IPS-18a (cell line): ENCODE results near the gene RFTN1.

Experiments
- H3K27ac ChIP-seq: one replicate; pipeline ENCODE4 v1.5.1; 2013; ENCODE audit warnings: low read length
- H3K27me3 ChIP-seq: one replicate; pipeline ENCODE4 v1.6.1; 2013; ENCODE audit warnings: mild to moderate bottlenecking, low read length; ENCODE audit not compliant: control insufficient read depth, insufficient read depth
- H3K36me3 ChIP-seq: one replicate; pipeline ENCODE4 v1.6.1; 2013; ENCODE audit warnings: low read depth, low read length; ENCODE audit not compliant: control insufficient read depth
- H3K4me1 ChIP-seq: one replicate; pipeline ENCODE4 v1.6.1; 2013; ENCODE audit warnings: low read depth, low read length; ENCODE audit not compliant: control insufficient read depth
- H3K4me3 ChIP-seq: one replicate; pipeline ENCODE4 v1.5.1; 2013; ENCODE audit warnings: low read length
- H3K9ac ChIP-seq: one replicate; pipeline ENCODE4 v1.6.1; 2013; ENCODE audit warnings: mild to moderate bottlenecking, low read length, moderate library complexity
- H3K9me3 ChIP-seq: one replicate; pipeline ENCODE4 v1.6.1; 2013; ENCODE audit warnings: low read depth, low read length; ENCODE audit not compliant: control insufficient read depth

The RFTN1 gene

DNA sequence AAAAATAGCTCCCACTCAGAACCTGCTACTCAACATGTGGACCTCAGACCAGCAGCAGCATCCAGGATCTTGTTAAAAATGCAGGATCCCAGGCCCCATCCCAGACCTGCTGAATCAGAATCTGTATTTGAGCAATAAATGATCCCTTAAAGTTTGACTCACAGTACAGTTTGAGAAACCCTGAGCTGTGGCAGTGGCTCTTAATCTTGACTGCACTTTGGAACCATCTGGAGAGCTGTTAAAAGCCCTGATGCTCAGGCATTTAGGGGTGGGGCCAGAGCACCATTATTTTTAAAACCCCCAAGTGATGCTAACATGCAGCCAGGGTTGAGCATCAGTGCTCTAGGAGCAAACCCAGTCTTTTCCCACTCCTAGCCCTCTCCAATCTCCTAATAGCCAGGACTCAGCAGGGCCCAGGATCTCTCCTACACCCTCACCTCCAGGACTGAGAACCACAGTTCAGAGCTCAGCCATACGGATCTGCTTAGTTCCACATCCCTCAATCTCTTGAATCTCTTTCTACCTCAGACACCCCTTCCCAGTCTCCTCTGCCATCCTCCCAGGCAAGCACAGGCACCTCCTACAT lies 10.2 kb downstream of the RFTN1 start:
- Histone ChIP-seq H3K27me3 (no peaks in the 10 kb centered on the region), H3K9me3 (no peaks in the 10 kb centered on the region), H3K27ac (no peak overlapping the region), H3K4me3 (no peak overlapping the region), H3K4me1 (peaks cover 8% of the 10 kb centered on the region), H3K36me3 (no peaks in the 10 kb centered on the region), H3K9ac (no peak overlapping the region)

GRCh38 chr3:16502347-16502908 lies 11.1 kb downstream of the RFTN1 start:
- Histone ChIP-seq H3K9me3 (no peaks in the 10 kb centered on the region), H3K36me3 (no peaks in the 10 kb centered on the region), H3K4me3 (no peak overlapping the region), H3K27me3 (no peaks in the 10 kb centered on the region), H3K9ac (no peak overlapping the region), H3K4me1 (peaks cover 12% of the 10 kb centered on the region), H3K27ac (no peak overlapping the region)

DNA sequence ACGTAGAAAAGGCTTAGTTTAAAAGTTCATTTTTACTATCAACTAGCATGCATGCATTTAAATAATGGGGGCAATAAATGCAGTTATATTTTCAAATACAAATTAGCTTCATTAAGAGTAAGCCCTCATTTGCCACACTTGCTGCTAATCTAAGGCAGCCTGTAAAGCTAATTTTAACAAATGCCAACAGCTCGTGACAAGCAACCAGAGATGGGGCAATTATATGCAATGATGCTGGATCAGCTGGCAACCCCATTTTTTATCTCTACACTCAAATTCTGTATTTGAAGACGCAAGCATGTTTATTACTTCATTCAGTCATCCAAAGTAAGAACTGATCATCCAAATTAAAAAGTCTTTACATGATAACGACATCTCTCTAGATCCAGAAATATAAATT lies 12.1 kb downstream of the RFTN1 start:
- Histone ChIP-seq H3K36me3 (no peaks in the 10 kb centered on the region), H3K9ac (no peak overlapping the region), H3K4me1 (peaks cover 12% of the 10 kb centered on the region), H3K4me3 (no peak overlapping the region), H3K27ac (no peak overlapping the region), H3K9me3 (no peaks in the 10 kb centered on the region), H3K27me3 (no peaks in the 10 kb centered on the region)

- no peak overlapping the region for H3K4me3 ChIP-seq
- no peaks in the 10 kb centered on the region for H3K27me3 ChIP-seq
- H3K9ac ChIP-seq, result no peak overlapping the region
- H3K36me3 ChIP-seq, result no peaks in the 10 kb centered on the region
- no peaks in the 10 kb centered on the region for H3K9me3 ChIP-seq
- peaks cover 12% of the 10 kb centered on the region for H3K4me1 ChIP-seq
- H3K27ac ChIP-seq, result no peak overlapping the region
Observed at GRCh38 chr3:16500911-16501310, 12.6 kb downstream of the RFTN1 start.

- Histone ChIP-seq H3K4me1 (peaks cover 16% of the 10 kb centered on the region), H3K27me3 (no peaks in the 10 kb centered on the region), H3K9ac (no peak overlapping the region)
Observed at GRCh38 chr3:16500093-16500492, 13.4 kb downstream of the RFTN1 start.

DNA sequence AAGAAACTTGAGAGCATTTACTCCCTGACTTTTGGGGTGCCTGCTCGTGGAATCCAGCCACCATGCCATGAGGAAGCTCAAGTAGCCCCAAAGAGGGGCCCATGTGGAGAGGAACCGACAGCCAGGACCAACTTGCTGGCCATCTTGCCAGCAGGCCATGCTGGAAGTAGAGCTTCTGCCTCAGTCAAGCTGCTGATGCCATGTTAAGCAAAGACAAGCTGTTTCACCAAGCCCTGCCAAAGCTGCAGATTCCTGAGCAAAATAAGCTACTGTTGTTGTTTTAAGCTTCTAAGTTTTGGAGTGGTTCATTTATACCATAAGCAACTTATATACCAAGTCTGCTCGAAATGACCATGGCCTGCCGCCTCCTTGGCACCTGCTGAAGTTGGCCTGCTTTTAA lies 14.1 kb downstream of the RFTN1 start:
- Histone ChIP-seq H3K9me3 (no peaks in the 10 kb centered on the region), H3K4me1 (peaks cover 16% of the 10 kb centered on the region), H3K27ac (no peak overlapping the region), H3K9ac (no peak overlapping the region), H3K27me3 (no peaks in the 10 kb centered on the region), H3K4me3 (no peak overlapping the region), H3K36me3 (no peaks in the 10 kb centered on the region)

More at GRCh38 chr3:16500093-16500492, 13.4 kb downstream of the RFTN1 start:
- H3K27ac ChIP-seq, result no peak overlapping the region
- H3K4me3 ChIP-seq, result no peak overlapping the region
- no peaks in the 10 kb centered on the region for H3K9me3 ChIP-seq
- no peaks in the 10 kb centered on the region for H3K36me3 ChIP-seq

DNA sequence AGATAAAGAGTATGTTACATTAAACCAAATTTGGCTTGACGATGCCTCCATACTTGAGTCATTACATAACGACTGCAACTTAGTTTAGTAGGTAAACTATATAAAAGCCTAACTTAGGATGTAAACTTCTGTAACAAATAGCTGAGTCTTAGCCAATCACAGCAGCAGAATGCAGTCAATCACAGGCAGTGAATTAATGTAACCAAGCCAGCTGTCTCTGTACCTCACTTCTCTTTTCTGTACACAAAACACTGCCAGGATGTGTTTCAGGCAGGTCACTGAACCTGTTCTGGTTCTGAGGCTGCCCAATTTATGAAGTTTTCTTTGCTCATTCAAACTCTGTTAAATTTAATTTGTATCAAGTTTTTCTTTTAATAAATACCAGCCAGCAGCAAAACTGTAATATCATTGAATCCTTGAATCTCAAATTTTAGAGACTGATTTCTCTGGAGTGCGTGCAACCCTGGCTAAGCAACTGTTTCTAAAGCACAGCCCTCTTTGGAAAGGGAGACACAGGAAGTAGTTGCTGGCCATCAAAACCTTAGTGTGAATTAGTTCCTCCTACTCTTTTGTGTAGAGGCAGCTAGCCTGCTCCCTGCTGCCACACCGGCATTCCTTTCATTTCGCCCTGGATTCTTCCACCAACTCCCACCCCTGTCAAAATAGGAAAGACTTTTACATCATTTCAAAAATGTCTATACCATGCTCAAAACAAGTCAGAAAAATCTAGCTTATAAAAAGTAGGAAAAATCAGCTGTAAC lies 15.2 kb downstream of the RFTN1 start:
- no peak overlapping the region for H3K4me3 ChIP-seq
- H3K9me3 ChIP-seq, result no peaks in the 10 kb centered on the region
- H3K27ac ChIP-seq, result no peak overlapping the region
- H3K36me3 ChIP-seq, result no peaks in the 10 kb centered on the region
- H3K4me1 ChIP-seq, result peaks cover 16% of the 10 kb centered on the region
- H3K9ac ChIP-seq, result no peak overlapping the region
- no peaks in the 10 kb centered on the region for H3K27me3 ChIP-seq

GRCh38 chr3:16496408-16497222 lies 16.9 kb downstream of the RFTN1 start:
- Histone ChIP-seq H3K27me3 (no peaks in the 10 kb centered on the region), H3K9me3 (no peaks in the 10 kb centered on the region), H3K9ac (no peak overlapping the region), H3K4me1 (peaks cover 16% of the 10 kb centered on the region), H3K4me3 (no peak overlapping the region), H3K27ac (no peak overlapping the region), H3K36me3 (no peaks in the 10 kb centered on the region)

DNA sequence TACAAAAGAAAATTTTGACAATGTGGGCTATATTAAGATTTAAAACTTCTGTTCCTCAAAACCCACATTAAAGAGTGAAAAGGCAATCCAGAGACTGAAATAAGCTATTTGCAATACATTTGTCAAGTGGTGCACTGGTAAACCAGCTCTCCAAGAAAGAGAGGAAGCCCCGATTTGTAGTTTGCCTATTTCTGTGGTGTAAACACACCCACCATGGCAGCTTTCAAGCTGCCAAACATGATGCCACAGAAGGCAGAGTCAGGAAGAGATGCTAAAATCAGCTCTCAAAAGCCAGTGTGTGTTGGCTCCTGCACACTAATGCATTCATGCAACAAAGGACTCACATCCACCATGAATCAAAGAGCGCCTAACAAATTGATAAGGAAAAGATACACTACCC lies 17.5 kb downstream of the RFTN1 start:
- Histone ChIP-seq H3K4me1 (peaks cover 16% of the 10 kb centered on the region), H3K4me3 (no peak overlapping the region)

DNA sequence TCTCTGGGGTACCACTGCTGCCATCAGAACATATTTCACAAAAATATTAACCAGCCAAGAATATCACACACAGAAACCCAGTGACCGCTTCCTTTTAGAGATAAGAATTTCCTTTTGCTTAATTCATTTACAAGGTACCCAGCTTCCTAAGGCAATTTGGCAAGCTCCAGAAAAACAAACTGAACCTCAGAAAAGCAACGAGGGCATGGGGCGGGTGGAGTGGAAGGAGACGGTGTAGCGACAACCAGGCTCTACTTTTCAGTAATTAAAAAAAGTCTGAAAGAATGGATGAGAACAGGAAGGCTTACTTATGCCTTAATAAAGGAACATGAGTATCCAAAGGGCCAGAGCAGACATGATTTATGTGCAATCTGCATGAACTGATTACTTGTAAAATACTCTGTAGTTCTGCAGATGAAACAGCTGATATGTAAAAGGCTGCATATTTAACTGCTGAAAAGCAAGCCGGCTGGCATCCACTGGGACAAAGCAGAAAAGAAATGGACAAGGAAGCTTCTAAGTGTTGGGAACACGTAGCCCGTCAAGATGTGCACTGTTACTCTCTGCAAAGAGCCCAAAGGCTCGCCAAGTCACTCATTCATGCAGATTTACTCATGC lies 18.6 kb downstream of the RFTN1 start:
- Histone ChIP-seq H3K27ac (no peak overlapping the region), H3K4me1 (peaks cover 16% of the 10 kb centered on the region), H3K27me3 (no peaks in the 10 kb centered on the region), H3K4me3 (no peak overlapping the region), H3K36me3 (no peaks in the 10 kb centered on the region), H3K9me3 (no peaks in the 10 kb centered on the region), H3K9ac (no peak overlapping the region)

More for the DNA sequence above, 17.5 kb downstream of the RFTN1 start:
- no peaks in the 10 kb centered on the region for H3K27me3 ChIP-seq
- no peaks in the 10 kb centered on the region for H3K36me3 ChIP-seq
- no peak overlapping the region for H3K27ac ChIP-seq
- no peak overlapping the region for H3K9ac ChIP-seq
- H3K9me3 ChIP-seq, result no peaks in the 10 kb centered on the region

DNA sequence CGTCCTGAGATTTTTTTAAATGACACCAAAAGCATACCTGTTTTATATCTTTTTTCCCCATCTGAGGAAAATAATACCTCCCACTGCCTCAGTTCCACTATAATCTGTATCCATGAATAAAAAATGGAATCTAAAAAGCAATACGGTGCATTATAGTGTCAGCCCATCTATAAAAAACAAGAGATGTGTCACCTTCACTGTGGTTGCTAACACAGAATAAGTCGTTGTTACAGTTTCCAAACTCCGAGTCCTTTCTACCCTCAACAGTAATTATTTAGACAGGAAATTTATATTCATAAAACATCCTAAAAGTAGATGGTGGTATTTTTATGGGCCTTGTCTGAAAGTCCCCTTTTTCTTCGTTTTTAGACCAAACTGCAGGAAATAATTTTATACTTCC lies 19.4 kb downstream of the RFTN1 start:
- Histone ChIP-seq H3K4me1 (peaks cover 16% of the 10 kb centered on the region), H3K36me3 (no peaks in the 10 kb centered on the region), H3K9ac (no peak overlapping the region), H3K27ac (no peak overlapping the region), H3K9me3 (no peaks in the 10 kb centered on the region), H3K4me3 (no peak overlapping the region), H3K27me3 (no peaks in the 10 kb centered on the region)
